SU-DHL-6 (cell line): ENCODE results near the gene ARRDC1.
A peak's percentile ranks its signal among the peaks of the same experiment; 100 is the strongest.

Experiments
- H2AFZ ChIP-seq: fragments of 200-600 bp; sonication (generic); 2 replicates; pipeline ENCODE4 v1.6.1; 2014; ENCODE audit warnings: low read depth, mild to moderate bottlenecking, moderate library complexity, mixed read lengths, antibody characterized with exemption, low read length; ENCODE audit not compliant: severe bottlenecking
- H3F3A ChIP-seq: fragments of 200-600 bp; shearing (Covaris generic); 2 replicates; pipeline ENCODE4 v1.6.0; 2016; ENCODE audit warnings: antibody characterized with exemption, mild to moderate bottlenecking; ENCODE audit not compliant: insufficient read depth
- H3K27ac ChIP-seq: fragments of 200-600 bp; sonication (generic); 2 replicates; pipeline ENCODE4 v1.5.1; 2016; ENCODE audit warnings: low read depth, mild to moderate bottlenecking, low read length, moderate library complexity, mixed read lengths
- H3K27me3 ChIP-seq: fragments of 200-600 bp; sonication (generic), shearing (Covaris generic); 2 replicates; pipeline ENCODE4 v1.6.0; 2014; ENCODE audit warnings: mild to moderate bottlenecking, low read length
- H3K36me3 ChIP-seq: fragments of 200-600 bp; sonication (generic); 2 replicates; pipeline ENCODE4 v1.6.1; 2014; ENCODE audit warnings: mild to moderate bottlenecking, low read length, mixed read lengths
- H3K4me2 ChIP-seq: fragments of 300-600, 200-600 bp; shearing (Covaris generic), sonication (generic); 2 replicates; pipeline ENCODE4 v1.6.0; 2014; ENCODE audit warnings: low read length, low read depth, mild to moderate bottlenecking; ENCODE audit not compliant: poor library complexity, severe bottlenecking
- H3K4me3 ChIP-seq: fragments of 200-600 bp; sonication (generic); 2 replicates; pipeline ENCODE4 v1.5.1; 2014; ENCODE audit warnings: antibody characterized with exemption, low read length, mild to moderate bottlenecking, mixed read lengths; ENCODE audit not compliant: insufficient read depth, poor library complexity, severe bottlenecking
- H3K79me2 ChIP-seq: fragments of 200-600 bp; sonication (generic); 2 replicates; pipeline ENCODE4 v1.6.1; 2014; ENCODE audit warnings: mild to moderate bottlenecking, low read length, moderate library complexity; ENCODE audit not compliant: insufficient read depth
- H3K9ac ChIP-seq: fragments of 200-600 bp; sonication (generic); 2 replicates; pipeline ENCODE4 v1.7.0; 2014; ENCODE audit warnings: mild to moderate bottlenecking, low read length
- H3K9me2 ChIP-seq: fragments of 200-600 bp; sonication (generic); replicated peaks from 2 replicates; pipeline ENCODE4 v1.6.1; 2014; ENCODE audit warnings: low read length; ENCODE audit not compliant: insufficient read depth
- H3K9me3 ChIP-seq: fragments of 200-600 bp; sonication (generic); 2 replicates; pipeline ENCODE4 v1.6.1; 2014; ENCODE audit warnings: low read length, mixed read lengths; ENCODE audit not compliant: insufficient read depth
- H4K20me1 ChIP-seq: fragments of 200-600 bp; sonication (generic); 2 replicates; pipeline ENCODE4 v1.6.1; 2014; ENCODE audit warnings: low read depth, mild to moderate bottlenecking, antibody characterized with exemption, low read length, moderate library complexity, mixed read lengths
- CTCF ChIP-seq: fragments of 200-600 bp; sonication (generic); IDR thresholded peaks from one replicate; pipeline ENCODE4 v1.5.1; 2017; ENCODE audit warnings: antibody characterized with exemption, mild to moderate bottlenecking, low read length, moderate library complexity; ENCODE audit not compliant: insufficient read depth, poor library complexity, severe bottlenecking
- EZH2phosphoT487 ChIP-seq: fragments of 200-600 bp; sonication (generic), shearing (Covaris generic); conservative IDR thresholded peaks from 2 replicates; pipeline ENCODE4 v1.6.1; 2018; ENCODE audit warnings: mild to moderate bottlenecking, antibody characterized with exemption, low read length, moderate library complexity, mixed read lengths

ARRDC1 gene

DNA sequence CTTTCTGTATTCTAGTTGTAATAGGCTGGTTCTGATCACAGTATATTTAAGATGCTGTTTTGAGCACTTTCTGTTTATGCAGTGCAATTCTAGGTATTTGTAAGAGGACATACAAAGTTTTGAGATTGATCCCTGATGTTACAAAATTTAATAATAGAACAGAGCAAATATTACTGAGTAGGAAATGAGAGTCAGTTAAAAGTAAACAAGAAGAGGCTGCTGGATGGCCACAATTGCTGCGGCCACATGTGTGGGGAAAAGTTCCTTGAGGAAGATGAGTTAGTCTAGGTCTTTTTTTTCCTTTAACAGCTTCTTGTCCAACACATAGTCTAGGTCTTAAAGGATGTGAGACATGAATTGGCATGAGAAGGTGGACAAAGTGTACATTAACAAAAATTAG is 24.6 kb downstream of the ARRDC1 start:
- TF ChIP-seq EZH2phosphoT487 (no peak), CTCF (no peak)
- Histone ChIP-seq H3K9ac (no peak overlapping the region), H3K4me3 (no peak overlapping the region), H3K79me2 (peaks cover 97% of the 10 kb centered on the region), H3K4me2 (peak overlapping the region; percentile 15), H3K36me3 (no peaks in the 10 kb centered on the region), H3K27ac (peak overlapping the region; percentile 28; the same call in 1 of the 2 replicates), H3F3A (peaks cover 8% of the 10 kb centered on the region; the same call in 1 of the 2 replicates), H3K9me3 (no peaks in the 10 kb centered on the region), H2AFZ (no peak overlapping the region), H3K9me2 (no peaks in the 10 kb centered on the region), H4K20me1 (no peaks in the 10 kb centered on the region), H3K27me3 (no peaks in the 10 kb centered on the region)

DNA sequence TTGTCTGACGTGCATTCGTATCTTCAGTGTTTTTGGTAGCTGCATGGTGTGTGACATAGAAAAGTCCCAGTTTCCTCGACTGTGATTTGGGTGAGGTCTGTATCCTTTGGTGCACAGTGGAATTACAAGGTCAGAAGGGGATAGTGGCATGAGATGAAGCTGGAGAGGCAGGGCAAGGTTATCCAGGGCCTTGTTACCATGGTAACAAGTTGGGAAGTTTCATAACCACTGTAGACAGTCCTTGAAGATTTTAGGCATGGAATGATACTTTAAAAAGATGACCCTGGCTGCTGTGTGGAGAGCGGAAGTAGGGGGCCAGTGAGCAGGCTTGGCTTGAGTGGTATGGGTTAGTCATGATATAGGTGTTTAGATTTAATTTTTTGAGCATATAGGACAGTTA is 25.2 kb downstream of the ARRDC1 start:
- H3K9me2 ChIP-seq: no peaks in the 10 kb centered on the region
- peaks cover 5% of the 10 kb centered on the region; the same call in 1 of the 2 replicates for H3F3A ChIP-seq
- no peak for TF ChIP-seq EZH2phosphoT487
- no peak for TF ChIP-seq CTCF
- H3K4me2 ChIP-seq: peak overlapping the region; percentile 15
- H3K27ac ChIP-seq: no peak overlapping the region
- H2AFZ ChIP-seq: no peak overlapping the region
- no peaks in the 10 kb centered on the region for H3K9me3 ChIP-seq
- H3K79me2 ChIP-seq: peaks cover 94% of the 10 kb centered on the region
- no peaks in the 10 kb centered on the region for H3K27me3 ChIP-seq
- H3K4me3 ChIP-seq: no peak overlapping the region
- H3K9ac ChIP-seq: no peak overlapping the region
- no peaks in the 10 kb centered on the region for H3K36me3 ChIP-seq
- no peaks in the 10 kb centered on the region for H4K20me1 ChIP-seq

DNA sequence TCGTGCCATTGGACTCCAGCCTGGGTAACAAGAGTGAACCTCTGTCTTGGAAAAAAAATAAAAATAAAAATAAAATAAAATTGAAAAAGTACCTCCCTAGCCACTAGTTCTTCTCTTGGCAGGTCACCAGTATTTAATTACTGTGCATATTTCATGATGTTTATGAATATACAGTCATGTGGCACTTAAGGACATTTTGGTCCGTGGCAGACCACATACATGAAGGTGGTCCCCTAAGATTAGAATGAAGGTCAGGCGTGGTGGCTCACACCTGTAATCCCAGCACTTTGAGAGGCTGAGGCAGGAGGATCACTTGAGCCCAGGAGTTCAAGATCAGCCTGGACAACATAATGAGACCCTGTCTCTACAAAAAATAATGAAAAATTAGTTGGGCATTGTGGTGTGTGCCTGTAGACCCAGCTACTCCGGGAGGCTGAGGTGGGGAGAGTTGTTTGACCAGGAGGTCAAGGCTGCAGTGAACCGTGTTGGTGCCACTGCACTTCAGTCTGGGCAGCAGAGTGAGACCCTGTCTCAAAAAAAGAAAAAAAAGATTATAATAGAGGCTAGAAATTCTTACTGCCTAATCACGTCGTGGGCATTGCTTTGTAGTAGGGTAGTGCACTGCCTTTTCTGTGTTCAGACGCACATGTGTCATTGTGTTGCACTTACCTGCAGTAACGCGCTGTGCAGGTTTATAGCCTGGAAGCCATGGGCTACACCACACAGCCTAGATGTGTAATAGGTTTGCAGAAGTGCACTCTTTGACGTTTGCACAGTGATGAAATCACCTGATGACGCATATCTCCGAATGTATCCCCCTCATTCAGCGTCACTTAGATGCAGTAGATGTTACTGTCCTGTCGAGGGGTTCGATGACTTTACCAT is 26.1 kb downstream of the ARRDC1 start:
- Histone ChIP-seq H3K27me3 (no peaks in the 10 kb centered on the region), H3K4me2 (no peak overlapping the region), H3K9me2 (no peaks in the 10 kb centered on the region), H3K4me3 (no peak overlapping the region), H3K27ac (no peak overlapping the region), H4K20me1 (no peaks in the 10 kb centered on the region), H3F3A (peaks cover 4% of the 10 kb centered on the region; the same call in 1 of the 2 replicates), H3K79me2 (peaks cover 93% of the 10 kb centered on the region), H3K9ac (no peak overlapping the region), H3K36me3 (no peaks in the 10 kb centered on the region), H3K9me3 (no peaks in the 10 kb centered on the region), H2AFZ (no peak overlapping the region)
- TF ChIP-seq EZH2phosphoT487 (no peak), CTCF (no peak)
